HG02973 (cell line): ENCODE results near the gene ASZ1.

Experiments used
- ATAC-seq: cut with Tn5 transposase; IDR thresholded peaks from one replicate; pipeline ENCODE4 v1.9.1; 2021; ENCODE audit warnings: moderate library complexity; ENCODE audit not compliant: unreplicated experiment

Gene ASZ1

GRCh38 chr7:117347480-117347879 lies 79.8 kb downstream of the ASZ1 start:
- ATAC-seq = no peak

- ATAC-seq = no peak
Observed at GRCh38 chr7:117346161-117346560, 81.1 kb downstream of the ASZ1 start.

GRCh38 chr7:117338020-117338419 lies 89.3 kb downstream of the ASZ1 start:
- no peak for ATAC-seq

DNA sequence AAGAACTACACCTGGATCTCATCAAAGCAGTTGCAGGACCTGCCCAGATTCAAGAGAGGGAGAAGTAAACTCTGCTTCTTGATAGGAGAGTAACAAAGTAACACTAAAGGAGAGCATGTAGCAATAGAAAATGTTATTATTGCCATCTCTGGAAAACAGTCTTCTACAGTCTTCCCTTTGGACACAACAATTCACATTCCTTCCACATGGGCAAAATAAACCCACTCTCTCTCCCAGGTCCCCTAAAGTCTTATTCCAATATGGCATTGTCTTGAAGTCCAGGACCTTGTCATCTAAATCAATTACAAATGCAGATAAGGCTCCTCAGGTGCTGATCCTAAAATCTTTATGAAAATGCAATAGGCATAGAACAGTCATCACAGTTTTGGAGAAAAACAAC lies 94.1 kb downstream of the ASZ1 start:
- ATAC-seq = no peak

GRCh38 chr7:117332031-117332430 lies 95.3 kb downstream of the ASZ1 start:
- no peak for ATAC-seq

DNA sequence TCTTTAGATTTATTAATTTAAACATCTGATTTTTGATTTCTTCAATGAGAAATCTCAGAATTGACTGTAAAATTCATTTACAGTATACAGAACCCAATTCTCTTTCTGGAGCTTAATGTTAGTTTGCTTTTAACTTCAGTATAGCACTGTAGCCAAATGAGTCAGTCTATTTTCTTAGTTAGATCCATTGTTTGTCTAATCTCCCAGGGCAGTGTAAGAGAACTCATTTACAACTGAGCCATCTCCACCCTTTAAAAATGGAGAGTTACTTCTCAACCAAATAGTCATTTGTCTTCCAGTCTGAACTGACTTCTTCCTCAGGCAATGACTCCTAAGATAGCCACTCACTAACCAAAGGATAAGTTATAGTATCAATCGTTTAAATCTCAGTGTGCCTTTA lies 101.5 kb downstream of the ASZ1 start:
- no peak for ATAC-seq

DNA sequence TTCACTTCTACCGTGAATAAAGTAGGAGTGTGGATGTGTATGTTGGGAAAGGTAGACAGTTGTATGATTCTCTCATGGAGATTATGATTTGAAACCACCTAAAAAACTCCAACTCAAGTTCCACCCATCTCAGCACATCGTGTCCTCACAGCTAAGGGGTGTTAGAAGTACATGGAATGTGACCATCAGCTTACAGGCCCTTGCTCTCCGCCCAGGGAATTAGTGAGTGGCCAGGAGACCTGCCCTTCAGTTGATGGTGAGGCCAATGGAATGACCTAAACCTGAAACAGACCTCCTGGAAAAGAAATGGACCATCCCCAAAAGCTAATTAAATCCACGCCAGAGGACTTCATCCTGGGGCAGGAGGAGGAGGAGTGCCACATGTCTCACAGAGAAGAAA lies 102.3 kb downstream of the ASZ1 start:
- ATAC-seq = no peak

- ATAC-seq = no peak
Observed at GRCh38 chr7:117323851-117324711, 103.2 kb downstream of the ASZ1 start.

DNA sequence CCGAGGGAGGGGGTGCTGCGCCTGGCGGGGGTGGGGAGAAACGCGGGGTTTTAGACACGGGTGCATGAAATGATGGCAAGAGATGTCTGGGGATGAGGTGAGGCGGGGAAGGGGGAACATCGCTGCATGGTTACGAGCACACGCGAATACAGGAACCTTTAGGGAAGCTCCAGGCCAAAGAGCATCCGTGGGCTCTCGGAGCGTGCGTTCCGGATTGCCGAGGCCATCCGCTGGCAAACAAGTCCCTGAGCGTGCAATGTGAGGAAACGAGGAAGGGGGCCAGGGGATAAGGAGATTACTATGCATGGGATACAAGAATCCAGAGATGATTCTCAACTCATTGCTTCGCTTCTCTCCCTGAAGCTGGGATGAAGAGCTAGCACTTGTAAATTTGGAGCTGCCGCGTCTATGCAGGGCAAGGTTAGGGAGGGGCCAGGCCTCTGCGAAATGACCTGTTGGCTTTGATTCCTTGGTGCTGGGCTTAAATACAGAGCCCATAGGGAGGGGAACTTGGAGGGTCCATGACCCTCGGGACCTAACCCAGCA lies 103.9 kb downstream of the ASZ1 start:
- ATAC-seq = no peak

GRCh38 chr7:117322741-117323304 lies 104.5 kb downstream of the ASZ1 start, which contains the start of gene WNT2:
Gene WNT2 (minus strand): TSS chr7:117323058. CDS start chr7:117322989, 69 bp downstream.
- no peak for ATAC-seq

GRCh38 chr7:117320523-117320922 lies 106.8 kb downstream of the ASZ1 start:
- ATAC-seq = no peak

GRCh38 chr7:117319181-117319580 lies 108.1 kb downstream of the ASZ1 start:
- ATAC-seq = no peak

- no peak for ATAC-seq
Observed at GRCh38 chr7:117313582-117313981, 113.7 kb downstream of the ASZ1 start.
